Esophagus muscularis mucosa (tissue), 4 donors: ENCODE data around the gene OR10J5. TPM values are rescaled to one million over a fixed set of nuclear protein-coding genes. Genes with fewer than 3 reads are reported as not detected.
A peak's percentile ranks its signal among the peaks of the same experiment; 100 is the strongest.

ENCODE experiments used
- DNase-seq: peaks from one replicate; pipeline ENCODE4 v3.0.0-alpha.2; 2017; ENCODE audit errors: extremely low spot score
- H3K27ac ChIP-seq, 4 donors: fragments of 200-600 bp; sonication (generic); replicated peaks in 1 of 4; 1 replicate in 3 of 4; 2 replicates in 1 of 4; pipeline ENCODE4 v1.5.1; 2016 to 2019; ENCODE audit warnings: mild to moderate bottlenecking in 1 of 4
- H3K27me3 ChIP-seq, 4 donors: fragments of 200-600 bp; sonication (generic); one replicate each; pipeline versions ENCODE4 v1.5.1 to v1.6.0; 2016 to 2019
- H3K36me3 ChIP-seq, 4 donors: fragments of 200-600 bp; sonication (generic); one replicate each; pipeline ENCODE4 v1.5.1; 2016 to 2019
- H3K4me1 ChIP-seq, 4 donors: fragments of 200-600 bp; sonication (generic); one replicate each; pipeline ENCODE4 v1.5.1; 2016 to 2019
- H3K4me3 ChIP-seq, 4 donors: fragments of 200-600 bp; sonication (generic); 1 replicate in 2 of 4; 2 replicates in 2 of 4; pipeline ENCODE4 v1.5.1; 2016 to 2019; ENCODE audit warnings: mild to moderate bottlenecking in 4 of 4, moderate library complexity in 1 of 4
- H3K9me3 ChIP-seq, 4 donors: fragments of 200-600 bp; sonication (generic); 1 replicate in 3 of 4; 2 replicates in 1 of 4; pipeline ENCODE4 v1.5.1; 2016 to 2019
- EP300 ChIP-seq: sonication (generic); formaldehyde crosslinking; IDR thresholded peaks from one replicate; pipeline ENCODE4 v1.6.1; 2017; ENCODE audit warnings: antibody characterized with exemption
- POLR2A ChIP-seq: fragments of 450-650 bp; IDR thresholded peaks from one replicate; pipeline ENCODE4 v1.6.1; 2017; ENCODE audit warnings: antibody characterized with exemption, moderate library complexity, mild to moderate bottlenecking, low read depth
- POLR2AphosphoS5 ChIP-seq, 2 donors: sonication (generic); formaldehyde crosslinking; IDR thresholded peaks; one replicate each; pipeline ENCODE4 v1.6.1; 2017; ENCODE audit warnings: antibody characterized with exemption in 2 of 2
- WGBS: methylation state at CpG from one replicate; pipeline ENCODE4 v1.1.5; 2018; 5-methylcytosine and 5-hydroxymethylcytosine counted together
- intact Hi-C: fragments of 100-400 bp; cut with DNase I; formaldehyde crosslinking; loops from one replicate; pipeline ENCODE4 v1.15.1; 2023
- total RNA-seq, 4 donors: library from RNA; depleted of rRNA; stranded (reverse); fragments of >200 nt; gene quantifications; one replicate each; pipeline versions ENCODE4 v1.1.0 to v1.2.1, GENCODE V29; 2016
- TF ChIP-seq, protein P1 (sequence below), 3 experiments: fragments of 200-600 bp in 2 of 3; fragments of 450-650 bp in 1 of 3; sonication (generic) in 2 of 3; IDR thresholded peaks; one replicate each; pipeline ENCODE4 v1.5.1; 2017 to 2019; ENCODE audit warnings: antibody characterized with exemption in 3 of 3, mild to moderate bottlenecking in 2 of 3, moderate library complexity in 1 of 3

Gene OR10J5
- total RNA-seq, 4 donors from 2014 or later = not detected

- 77% methylated on average over 11 of the region's 11 CpGs for WGBS
- TF ChIP-seq, protein P1, sequence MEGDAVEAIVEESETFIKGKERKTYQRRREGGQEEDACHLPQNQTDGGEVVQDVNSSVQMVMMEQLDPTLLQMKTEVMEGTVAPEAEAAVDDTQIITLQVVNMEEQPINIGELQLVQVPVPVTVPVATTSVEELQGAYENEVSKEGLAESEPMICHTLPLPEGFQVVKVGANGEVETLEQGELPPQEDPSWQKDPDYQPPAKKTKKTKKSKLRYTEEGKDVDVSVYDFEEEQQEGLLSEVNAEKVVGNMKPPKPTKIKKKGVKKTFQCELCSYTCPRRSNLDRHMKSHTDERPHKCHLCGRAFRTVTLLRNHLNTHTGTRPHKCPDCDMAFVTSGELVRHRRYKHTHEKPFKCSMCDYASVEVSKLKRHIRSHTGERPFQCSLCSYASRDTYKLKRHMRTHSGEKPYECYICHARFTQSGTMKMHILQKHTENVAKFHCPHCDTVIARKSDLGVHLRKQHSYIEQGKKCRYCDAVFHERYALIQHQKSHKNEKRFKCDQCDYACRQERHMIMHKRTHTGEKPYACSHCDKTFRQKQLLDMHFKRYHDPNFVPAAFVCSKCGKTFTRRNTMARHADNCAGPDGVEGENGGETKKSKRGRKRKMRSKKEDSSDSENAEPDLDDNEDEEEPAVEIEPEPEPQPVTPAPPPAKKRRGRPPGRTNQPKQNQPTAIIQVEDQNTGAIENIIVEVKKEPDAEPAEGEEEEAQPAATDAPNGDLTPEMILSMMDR (IDR thresholded peaks at IDR 0.05) = no peak
- no peak for TF ChIP-seq POLR2AphosphoS5 (IDR thresholded peaks at IDR 0.05)
- no peak for TF ChIP-seq POLR2A
- no peak for TF ChIP-seq EP300
Observed at GRCh38 chr1:159493354-159493753, 42.5 kb downstream of the OR10J5 start.

GRCh38 chr1:159492575-159493323, 43.1 kb downstream of the OR10J5 start:
- WGBS = 68% methylated on average over 5 of the region's 5 CpGs
- no peaks in the 10 kb centered on the region for H3K27me3 ChIP-seq
- no peaks in the 10 kb centered on the region for H3K36me3 ChIP-seq
- H3K27ac ChIP-seq = no peak overlapping the region
- DNase-seq = peak; percentile 70
- H3K9me3 ChIP-seq = peaks cover 0 to 7% (median 0%) of the 10 kb centered on the region in 4 donors
- H3K4me1 ChIP-seq = no peaks in the 10 kb centered on the region
- no peak for TF ChIP-seq POLR2A
- TF ChIP-seq POLR2AphosphoS5 (IDR thresholded peaks at IDR 0.05) = no peak
- TF ChIP-seq, protein P1 (IDR thresholded peaks at IDR 0.05) = no peak
- TF ChIP-seq EP300 = no peak
- H3K4me3 ChIP-seq = no peak overlapping the region
- intact Hi-C loops = no loop called here

More at GRCh38 chr1:159493354-159493753, 42.5 kb downstream of the OR10J5 start:
- Histone ChIP-seq H3K27ac (no peak overlapping the region), H3K9me3 (peaks cover 0 to 10% (median 0%) of the 10 kb centered on the region in 4 donors), H3K4me3 (no peak overlapping the region), H3K27me3 (no peaks in the 10 kb centered on the region), H3K36me3 (no peaks in the 10 kb centered on the region), H3K4me1 (no peaks in the 10 kb centered on the region)
- no peak for DNase-seq
- intact Hi-C loops = no loop called here

Other genes with a start within 250 kb of the OR10J5 start
- 1 to 10 TPM in 3 of 4 donors, under 1 TPM in 1; 0.45 to 8.3 (median 3.6) TPM for gene FCER1A, start 233.7 kb downstream of the OR10J5 start, total RNA-seq
- not detected for gene OR10J4, start 103.8 kb downstream of the OR10J5 start, total RNA-seq
- gene OR10J1, start 96.3 kb downstream of the OR10J5 start, total RNA-seq = not detected
- not detected for gene APCS, start 51.8 kb upstream of the OR10J5 start, total RNA-seq
- gene CRP, start 178.6 kb upstream of the OR10J5 start, total RNA-seq = under 1 TPM in 3 of 4 donors, not detected in 1; 0.17 to 0.65 (median 0.42) TPM
- 10 to 100 TPM; 43.2 to 75.2 (median 50.1) TPM for gene DUSP23, start 245.0 kb upstream of the OR10J5 start, total RNA-seq